AG04449 (cell line): Measurements from ENCODE around the gene ZNF599.

Source experiments
- CTCF ChIA-PET: fragments of 350-600 bp; formaldehyde crosslinking; extraction: SDS; loops from one replicate; lab custom pipeline; 2021; ENCODE audit warnings: antibody characterized with exemption; lab: Yijun Ruan, JAX
- POLR2A ChIA-PET: fragments of 400-600, 350-600 bp; formaldehyde crosslinking; extraction: SDS; loops from one replicate; lab custom pipeline; 2020; ENCODE audit warnings: antibody characterized with exemption, inconsistent platforms; lab: Yijun Ruan, JAX
- DNase-seq: peaks from one replicate; pipeline ENCODE4 v3.0.0-alpha.2; 2010; ENCODE audit warnings: low read depth, low spot score
- H3K4me3 ChIP-seq: 2 replicates; pipeline ENCODE4 v1.5.1; 2011; ENCODE audit warnings: low read depth, mild to moderate bottlenecking, control low read depth, low read length
- CTCF ChIP-seq: IDR thresholded peaks from one replicate; pipeline ENCODE4 v1.5.1; 2011; ENCODE audit warnings: mild to moderate bottlenecking, moderate library complexity, low read length, control low read depth, inconsistent platforms; ENCODE audit not compliant: insufficient read depth; ENCODE audit errors: missing control alignments

ZNF599 gene

GRCh38 chr19:34778342-34778741 lies 5.3 kb upstream of the ZNF599 start:
- no peak overlapping the region for H3K4me3 ChIP-seq
- DNase-seq, result no peak
- CTCF ChIA-PET, result no interaction called here
- POLR2A ChIA-PET, result no interaction called here
- TF ChIP-seq CTCF, result no peak

DNA sequence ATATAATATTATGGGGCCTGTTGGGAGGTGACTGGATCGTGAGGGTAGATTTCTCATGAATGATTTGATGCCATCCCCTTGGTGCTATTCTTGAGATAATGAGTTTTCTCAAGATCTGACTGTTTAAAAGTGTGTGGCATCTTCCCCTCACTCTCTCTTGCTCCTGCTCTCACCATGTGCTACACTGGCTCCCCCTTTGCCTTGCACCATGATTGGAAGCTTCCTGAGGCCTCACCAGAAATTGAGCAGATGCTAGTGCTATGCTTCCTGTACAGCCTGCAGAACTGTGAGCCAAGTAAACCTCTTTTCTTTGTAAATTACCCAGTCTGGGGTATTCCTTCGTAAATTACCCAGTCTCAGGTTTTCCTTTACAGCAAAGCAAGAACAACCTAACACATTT lies 1.8 kb upstream of the ZNF599 start:
- no peak for DNase-seq
- POLR2A ChIA-PET, result no interaction called here
- CTCF ChIA-PET, result no interaction called here
- H3K4me3 ChIP-seq, result no peak overlapping the region
- TF ChIP-seq CTCF, result no peak

DNA sequence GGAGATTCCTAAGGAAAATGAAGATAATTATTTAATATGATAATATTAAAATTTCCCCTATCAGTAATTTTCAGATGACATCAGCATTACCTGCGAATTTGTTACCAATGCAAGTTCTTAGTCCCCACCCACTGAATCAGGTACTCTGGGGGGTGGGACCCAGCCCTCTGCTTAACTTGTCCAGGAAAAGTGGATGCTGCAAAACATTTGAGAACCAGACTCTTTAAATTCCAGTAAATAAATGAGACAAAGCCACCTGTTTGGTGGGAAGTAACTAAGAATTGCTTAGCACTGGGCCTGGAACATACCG lies 495 bp upstream of the ZNF599 start:
- POLR2A ChIA-PET, result no interaction called here
- no peak for TF ChIP-seq CTCF
- H3K4me3 ChIP-seq, result peak overlapping the region; percentile 80; the same call in 1 of the 2 replicates
- CTCF ChIA-PET, result no interaction called here
- no peak for DNase-seq

- POLR2A ChIA-PET, result no interaction called here
- no peak for DNase-seq
- no peak for TF ChIP-seq CTCF
- no peak overlapping the region for H3K4me3 ChIP-seq
- CTCF ChIA-PET, result no interaction called here
Observed at GRCh38 chr19:34767951-34768350, 5.1 kb downstream of the ZNF599 start.

GRCh38 chr19:34766386-34766785 lies 6.6 kb downstream of the ZNF599 start:
- ChIA-PET POLR2A (no interaction called here), CTCF (interaction anchor here (1.3 kb wide), 1 partner anchor 12 kb away, joined by 3 read pairs; no protein-coding TSS in a partner anchor)
- TF ChIP-seq CTCF, result no peak
- H3K4me3 ChIP-seq, result no peak overlapping the region
- DNase-seq, result no peak

DNA sequence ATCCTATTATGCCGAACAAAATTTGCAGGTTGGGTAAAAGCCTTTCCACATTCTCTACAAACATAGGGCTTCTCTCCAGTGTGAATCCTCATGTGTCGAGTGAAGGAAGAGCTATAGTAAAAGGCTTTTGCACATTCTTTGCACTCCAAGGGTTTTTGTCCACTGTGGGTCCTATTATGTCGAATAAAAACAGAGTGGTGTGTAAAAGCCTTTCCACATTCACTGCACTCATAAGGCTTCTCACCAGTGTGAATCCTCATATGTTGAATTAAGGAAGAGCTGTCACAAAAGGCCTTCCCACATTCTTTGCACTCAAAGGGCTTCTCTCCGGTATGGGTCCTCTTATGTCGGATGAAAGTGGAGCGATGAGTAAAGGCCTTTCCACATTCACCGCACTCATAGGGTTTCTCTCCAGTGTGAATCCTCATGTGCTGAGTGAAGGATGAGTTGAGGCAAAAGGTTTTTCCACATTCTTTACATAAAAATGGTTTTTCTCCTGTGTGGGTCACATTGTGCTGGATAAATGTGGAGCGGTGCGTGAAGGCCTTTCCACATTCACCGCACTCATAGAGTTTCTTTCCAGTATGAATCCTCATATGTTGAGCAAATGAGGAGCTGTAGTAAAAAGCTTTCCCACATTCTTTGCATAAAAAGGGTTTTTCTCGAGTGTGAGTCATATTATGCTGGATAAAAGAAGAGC lies 13.6 kb downstream of the ZNF599 start:
- POLR2A ChIA-PET, result no interaction called here
- TF ChIP-seq CTCF, result no peak
- H3K4me3 ChIP-seq, result no peak overlapping the region
- CTCF ChIA-PET, result no interaction called here
- DNase-seq, result no peak
